Rectal smooth muscle tissue (tissue), 1 donor: ENCODE data around the gene NUMA1.

ENCODE experiments used
- H3K27ac ChIP-seq: one replicate; pipeline ENCODE4 v1.7.0; 2013; ENCODE audit warnings: low read depth, low read length, inconsistent platforms
- H3K27me3 ChIP-seq: one replicate; pipeline ENCODE4 v1.7.0; 2013; ENCODE audit warnings: low read length; ENCODE audit not compliant: control insufficient read depth, insufficient read depth
- H3K36me3 ChIP-seq: one replicate; pipeline ENCODE4 v1.7.0; 2013; ENCODE audit warnings: low read length; ENCODE audit not compliant: control insufficient read depth, insufficient read depth
- H3K4me1 ChIP-seq: one replicate; pipeline ENCODE4 v1.7.0; 2013; ENCODE audit warnings: low read length; ENCODE audit not compliant: control insufficient read depth, insufficient read depth
- H3K4me3 ChIP-seq: one replicate; pipeline ENCODE4 v1.7.0; 2013; ENCODE audit warnings: low read length
- H3K9ac ChIP-seq: one replicate; pipeline ENCODE4 v1.7.0; 2013; ENCODE audit warnings: low read length

NUMA1 gene

GRCh38 chr11:72088076-72088808 lies 7.9 kb upstream of the NUMA1 start:
- Histone ChIP-seq H3K9ac (no peak overlapping the region), H3K36me3 (peaks cover 16% of the 10 kb centered on the region), H3K4me1 (no peaks in the 10 kb centered on the region), H3K27me3 (no peaks in the 10 kb centered on the region), H3K27ac (no peak overlapping the region), H3K4me3 (no peak overlapping the region)

GRCh38 chr11:72085621-72086351 lies 5.4 kb upstream of the NUMA1 start:
- H3K4me1 ChIP-seq = peaks cover 3% of the 10 kb centered on the region
- H3K9ac ChIP-seq = no peak overlapping the region
- H3K4me3 ChIP-seq = no peak overlapping the region
- peaks cover 10% of the 10 kb centered on the region for H3K36me3 ChIP-seq
- H3K27me3 ChIP-seq = no peaks in the 10 kb centered on the region
- no peak overlapping the region for H3K27ac ChIP-seq

GRCh38 chr11:72084965-72085364 lies 4.6 kb upstream of the NUMA1 start:
- Histone ChIP-seq H3K36me3 (peaks cover 10% of the 10 kb centered on the region), H3K27ac (no peak overlapping the region), H3K4me3 (no peak overlapping the region), H3K27me3 (no peaks in the 10 kb centered on the region), H3K9ac (no peak overlapping the region), H3K4me1 (peaks cover 3% of the 10 kb centered on the region)

- Histone ChIP-seq H3K36me3 (peaks cover 4% of the 10 kb centered on the region), H3K4me1 (peaks cover 3% of the 10 kb centered on the region), H3K4me3 (no peak overlapping the region), H3K27me3 (no peaks in the 10 kb centered on the region), H3K27ac (no peak overlapping the region), H3K9ac (no peak overlapping the region)
These were observed 3.7 kb upstream of the NUMA1 start for GRCh38 chr11:72084076-72084475.

- peaks cover 1% of the 10 kb centered on the region for H3K36me3 ChIP-seq
- H3K27me3 ChIP-seq = no peaks in the 10 kb centered on the region
- H3K27ac ChIP-seq = no peak overlapping the region
- H3K4me3 ChIP-seq = no peak overlapping the region
- H3K9ac ChIP-seq = no peak overlapping the region
- peaks cover 3% of the 10 kb centered on the region for H3K4me1 ChIP-seq
These were observed 3.1 kb upstream of the NUMA1 start for GRCh38 chr11:72083414-72083813.

- Histone ChIP-seq H3K36me3 (no peaks in the 10 kb centered on the region), H3K27ac (no peak overlapping the region), H3K27me3 (no peaks in the 10 kb centered on the region), H3K4me3 (no peak overlapping the region), H3K9ac (no peak overlapping the region), H3K4me1 (peaks cover 3% of the 10 kb centered on the region)
These were observed 1.6 kb upstream of the NUMA1 start for GRCh38 chr11:72081821-72082453.

- Histone ChIP-seq H3K27ac (peak overlapping the region; percentile 72), H3K9ac (peak overlapping the region; percentile 16), H3K4me1 (peaks cover 3% of the 10 kb centered on the region), H3K36me3 (no peaks in the 10 kb centered on the region), H3K27me3 (no peaks in the 10 kb centered on the region), H3K4me3 (peak overlapping the region; percentile 83)
These were observed 872 bp upstream of the NUMA1 start for GRCh38 chr11:72081184-72081644.

- Histone ChIP-seq H3K36me3 (no peaks in the 10 kb centered on the region), H3K4me3 (peak overlapping the region; percentile 83), H3K9ac (peak overlapping the region; percentile 12), H3K27me3 (no peaks in the 10 kb centered on the region), H3K4me1 (peaks cover 3% of the 10 kb centered on the region), H3K27ac (peak overlapping the region; percentile 84)
These were observed 470 bp downstream of the NUMA1 start for GRCh38 chr11:72079819-72080325.

- H3K4me3 ChIP-seq = no peak overlapping the region
- H3K9ac ChIP-seq = no peak overlapping the region
These were observed 1.9 kb downstream of the NUMA1 start for GRCh38 chr11:72078477-72078876.

GRCh38 chr11:72075756-72076155 lies 4.6 kb downstream of the NUMA1 start:
- peaks cover 2% of the 10 kb centered on the region for H3K4me1 ChIP-seq
- no peaks in the 10 kb centered on the region for H3K36me3 ChIP-seq
- H3K27me3 ChIP-seq = no peaks in the 10 kb centered on the region
- H3K9ac ChIP-seq = no peak overlapping the region
- no peak overlapping the region for H3K4me3 ChIP-seq
- no peak overlapping the region for H3K27ac ChIP-seq

More at GRCh38 chr11:72078477-72078876, 1.9 kb downstream of the NUMA1 start:
- Histone ChIP-seq H3K27me3 (no peaks in the 10 kb centered on the region), H3K4me1 (peaks cover 3% of the 10 kb centered on the region), H3K27ac (peak overlapping the region; percentile 55), H3K36me3 (no peaks in the 10 kb centered on the region)

- H3K27me3 ChIP-seq = no peaks in the 10 kb centered on the region
- H3K27ac ChIP-seq = no peak overlapping the region
- H3K36me3 ChIP-seq = no peaks in the 10 kb centered on the region
- H3K4me1 ChIP-seq = peaks cover 5% of the 10 kb centered on the region
- H3K9ac ChIP-seq = no peak overlapping the region
- H3K4me3 ChIP-seq = no peak overlapping the region
These were observed 5.2 kb downstream of the NUMA1 start for GRCh38 chr11:72075109-72075508.

- no peak overlapping the region for H3K4me3 ChIP-seq
- peaks cover 24% of the 10 kb centered on the region for H3K4me1 ChIP-seq
- no peaks in the 10 kb centered on the region for H3K27me3 ChIP-seq
- no peaks in the 10 kb centered on the region for H3K36me3 ChIP-seq
- H3K27ac ChIP-seq = no peak overlapping the region
- H3K9ac ChIP-seq = no peak overlapping the region
These were observed 8.0 kb downstream of the NUMA1 start for GRCh38 chr11:72072348-72072747.
